ENCODE results near the gene TSC22D2. TPM values are rescaled to one million over a fixed set of nuclear protein-coding genes. Genes with fewer than 3 reads are reported as not detected.

The TSC22D2 gene
- total RNA-seq, 2 experiments from 2014 or later, result 47.3 to 49.3 TPM

DNA sequence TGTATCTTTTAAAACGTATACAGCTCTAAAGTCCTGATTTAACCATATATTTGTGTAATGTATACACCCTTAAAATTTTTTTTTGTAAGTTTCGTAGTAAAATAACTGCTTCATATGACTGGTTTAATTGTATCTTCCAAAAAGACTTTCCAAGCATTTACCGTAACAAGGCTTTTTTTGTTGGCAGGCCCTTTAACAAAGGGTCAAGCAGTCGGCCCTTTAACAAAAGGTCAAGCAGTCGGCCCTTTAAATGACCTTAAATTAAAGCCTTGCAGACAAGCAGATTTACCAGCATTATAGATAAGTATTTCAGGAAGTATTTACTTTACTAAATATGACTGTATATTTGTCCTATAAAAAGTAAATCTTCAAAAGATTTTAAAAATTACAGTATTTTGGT lies 28.1 kb downstream of the TSC22D2 start:
- intact Hi-C loops (cut with DNase I, micrococcal nuclease), result no loop called here
- ChIA-PET POLR2A (no interaction called here), CTCF (no interaction called here)
- Histone ChIP-seq H3K4me1 (ENCODE audit: insufficient read depth, low read length) (no peaks in the 10 kb centered on the region), H3K27me3 (ENCODE audit: control insufficient read depth in 1 of 2, insufficient read depth in 2 of 2, low read length in 2 of 2) (no peaks in the 10 kb centered on the region), H3K36me3 (ENCODE audit: insufficient read depth, low read length) (peaks cover 3% of the 10 kb centered on the region), H3K27ac (ENCODE audit: low read depth in 1 of 2, low read length in 2 of 2) (no peak overlapping the region), H3K4me3 (ENCODE audit: low read length) (no peak overlapping the region), H3K9me3 (ENCODE audit: control insufficient read depth in 1 of 2, insufficient read depth in 1 of 2, low read length in 2 of 2) (no peaks in the 10 kb centered on the region)
- no peak for DNase-seq
- Mint-ChIP-seq H3K9me3 (no peaks in the 10 kb centered on the region), H3K27me3 (no peaks in the 10 kb centered on the region), H3K4me3 (no peak overlapping the region), H3K36me3 (ENCODE audit: low read depth) (peaks cover 7% of the 10 kb centered on the region), H3K4me1 (ENCODE audit: low read depth) (peaks cover 37% of the 10 kb centered on the region), H3K27ac (no peak overlapping the region)
- TF ChIP-seq CTCF (IDR thresholded peaks at IDR 0.05), result no peak
- no peak for ATAC-seq (ENCODE audit: poor library complexity)

DNA sequence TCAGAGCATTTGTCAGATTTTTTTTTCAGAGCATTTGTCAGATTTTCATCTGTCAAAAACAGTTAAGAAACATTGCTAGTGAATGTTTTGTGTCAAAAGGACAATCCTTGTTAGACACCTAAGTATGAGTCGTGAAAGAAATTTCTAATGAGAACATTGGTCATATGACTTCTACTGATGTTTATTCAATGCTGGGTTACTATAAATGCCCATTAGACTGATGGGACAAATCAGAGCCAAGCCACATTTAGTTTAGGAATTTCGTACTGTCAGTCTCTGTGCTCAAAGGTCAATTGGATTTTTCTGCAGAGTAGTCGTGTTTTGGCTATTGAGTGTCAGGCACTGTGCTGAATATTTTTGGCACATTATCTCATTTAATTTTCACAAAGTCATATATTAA lies 31.6 kb downstream of the TSC22D2 start:
- TF ChIP-seq CTCF (IDR thresholded peaks at IDR 0.05), result no peak
- Histone ChIP-seq H3K4me3 (ENCODE audit: low read length) (no peak overlapping the region), H3K4me1 (ENCODE audit: insufficient read depth, low read length) (no peaks in the 10 kb centered on the region), H3K27ac (ENCODE audit: low read depth in 1 of 2, low read length in 2 of 2) (no peak overlapping the region), H3K27me3 (ENCODE audit: control insufficient read depth in 1 of 2, insufficient read depth in 2 of 2, low read length in 2 of 2) (no peaks in the 10 kb centered on the region), H3K9me3 (ENCODE audit: control insufficient read depth in 1 of 2, insufficient read depth in 1 of 2, low read length in 2 of 2) (no peaks in the 10 kb centered on the region), H3K36me3 (ENCODE audit: insufficient read depth, low read length) (peaks cover 3% of the 10 kb centered on the region)
- ChIA-PET CTCF (no interaction called here), POLR2A (no interaction called here)
- no peak overlapping the region for H3K4me3 Mint-ChIP-seq
- DNase-seq (no peak), ATAC-seq (ENCODE audit: poor library complexity) (no peak)
- peaks cover 46% of the 10 kb centered on the region for H3K4me1 Mint-ChIP-seq (ENCODE audit: low read depth)
- intact Hi-C loops (cut with DNase I, micrococcal nuclease), result no loop called here
- H3K27ac Mint-ChIP-seq, result no peak overlapping the region
- H3K36me3 Mint-ChIP-seq (ENCODE audit: low read depth), result peaks cover 40% of the 10 kb centered on the region
- H3K9me3 Mint-ChIP-seq, result no peaks in the 10 kb centered on the region
- H3K27me3 Mint-ChIP-seq, result no peaks in the 10 kb centered on the region

- CTCF ChIA-PET, result no interaction called here
Observed at GRCh38 chr3:150443331-150443741, 35.2 kb downstream of the TSC22D2 start.

More at GRCh38 chr3:150443331-150443741, 35.2 kb downstream of the TSC22D2 start:
- ATAC-seq (ENCODE audit: poor library complexity) (no peak), DNase-seq (no peak)
- no peaks in the 10 kb centered on the region for H3K27me3 ChIP-seq (ENCODE audit: control insufficient read depth in 1 of 2, insufficient read depth in 2 of 2, low read length in 2 of 2)
- no peaks in the 10 kb centered on the region for H3K4me1 ChIP-seq (ENCODE audit: insufficient read depth, low read length)
- H3K27ac ChIP-seq (ENCODE audit: low read depth in 1 of 2, low read length in 2 of 2), result no peak overlapping the region
- Mint-ChIP-seq H3K4me1 (ENCODE audit: low read depth) (peaks cover 58% of the 10 kb centered on the region), H3K9me3 (no peaks in the 10 kb centered on the region), H3K27me3 (no peaks in the 10 kb centered on the region), H3K36me3 (ENCODE audit: low read depth) (peaks cover 40% of the 10 kb centered on the region), H3K27ac (no peak overlapping the region), H3K4me3 (no peak overlapping the region)
- POLR2A ChIA-PET, result interaction anchor here (1.4 to 1.6 kb wide), 2 partner anchors 12 to 36 kb away, joined by 3 to 4 read pairs; no protein-coding TSS in a partner anchor
- H3K36me3 ChIP-seq (ENCODE audit: insufficient read depth, low read length), result peaks cover 3% of the 10 kb centered on the region
- no peaks in the 10 kb centered on the region for H3K9me3 ChIP-seq (ENCODE audit: control insufficient read depth in 1 of 2, insufficient read depth in 1 of 2, low read length in 2 of 2)
- intact Hi-C loops (cut with DNase I, micrococcal nuclease), result no loop called here
- no peak overlapping the region for H3K4me3 ChIP-seq (ENCODE audit: low read length)
- TF ChIP-seq CTCF (IDR thresholded peaks at IDR 0.05), result no peak

Data from CD4-positive, alpha-beta T cell (primary cell).